Mesodermal cell (in vitro differentiated cells): ENCODE data around the gene DPPA3.

Experiments
- H3K27ac ChIP-seq: 2 replicates; pipeline ENCODE4 v1.7.0; 2013; ENCODE audit warnings: mild to moderate bottlenecking, low read depth, low read length, moderate library complexity; ENCODE audit not compliant: severe bottlenecking
- H3K36me3 ChIP-seq: 2 replicates; pipeline ENCODE4 v1.7.1; 2013; ENCODE audit warnings: mild to moderate bottlenecking, low read length, moderate library complexity; ENCODE audit not compliant: control insufficient read depth, insufficient read depth
- H3K4me1 ChIP-seq: one replicate; pipeline ENCODE4 v1.7.1; 2013; ENCODE audit warnings: mild to moderate bottlenecking, low read length; ENCODE audit not compliant: insufficient read depth, control insufficient read depth, poor library complexity, severe bottlenecking
- H3K4me3 ChIP-seq: 2 replicates; pipeline ENCODE4 v1.7.0; 2013; ENCODE audit warnings: low read length, control low read depth, mild to moderate bottlenecking; ENCODE audit not compliant: insufficient read depth, poor library complexity, severe bottlenecking; ENCODE audit errors: extremely low read depth
- H3K9me3 ChIP-seq: 2 replicates; pipeline ENCODE4 v1.7.1; 2013; ENCODE audit warnings: mild to moderate bottlenecking, low read length, moderate library complexity; ENCODE audit not compliant: control insufficient read depth
- WGBS, 2 experiments: methylation state at CpG; one replicate each; pipeline ENCODE4 v1.1.5; 2013; ENCODE audit warnings: missing lambda C conversion rate in 2 of 2; ENCODE audit not compliant: insufficient coverage in 2 of 2; 5-methylcytosine and 5-hydroxymethylcytosine counted together

The DPPA3 gene

DNA sequence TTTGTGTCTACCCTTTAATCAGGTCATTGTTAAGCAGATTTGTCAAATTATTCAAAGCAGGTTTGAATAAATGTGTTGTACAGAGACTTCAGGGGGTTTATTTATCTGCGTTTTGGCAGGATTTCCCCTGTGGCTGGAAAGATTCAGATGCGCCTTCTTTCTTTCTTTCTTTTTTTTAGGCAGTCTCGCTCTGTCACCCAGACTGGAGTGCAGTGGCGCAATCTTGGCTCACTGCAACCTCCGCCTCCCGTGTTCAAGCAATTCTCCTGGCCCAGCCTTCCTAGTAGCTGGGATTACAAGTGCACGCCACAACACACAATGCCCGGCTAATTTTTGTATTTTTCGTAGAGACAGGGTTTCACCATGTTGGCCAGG is 47.5 kb downstream of the DPPA3 start:
- peaks cover 3% of the 10 kb centered on the region for H3K4me1 ChIP-seq
- 74 to 83% methylated on average over 8 of the region's 9 CpGs for WGBS, 2 experiments
- no peaks in the 10 kb centered on the region for H3K36me3 ChIP-seq
- no peak overlapping the region for H3K4me3 ChIP-seq
- H3K27ac ChIP-seq: no peak overlapping the region
- H3K9me3 ChIP-seq: no peaks in the 10 kb centered on the region
